Erythroblast (primary cell): ENCODE data around the gene RNF26.

ENCODE experiments used
- GATA1 ChIP-seq: IDR thresholded peaks from 2 replicates; pipeline ENCODE4 v1.6.1; 2011; ENCODE audit warnings: low read depth, mild to moderate bottlenecking, control low read depth, low read length, moderate library complexity
- POLR2A ChIP-seq: IDR thresholded peaks from 2 replicates; pipeline ENCODE4 v1.6.1; 2011; ENCODE audit warnings: mild to moderate bottlenecking, low read length

GRCh38 chr11:119347242-119347641 lies 12.9 kb downstream of the RNF26 start:
- TF ChIP-seq POLR2A, result no peak
- TF ChIP-seq GATA1, result no peak
